SKM-1 treated with dmso at 0.1 percent for 144 hours (cell line): ENCODE data around the gene ACOX1.

Experiments used
- DNase-seq: peaks from one replicate; lab custom pipeline; 2025; ENCODE audit not compliant: unreplicated experiment; lab: John Stamatoyannopoulos, UW

Gene ACOX1

GRCh38 chr17:75893305-75894048, 85.5 kb downstream of the ACOX1 start:
- no peak for DNase-seq

DNA sequence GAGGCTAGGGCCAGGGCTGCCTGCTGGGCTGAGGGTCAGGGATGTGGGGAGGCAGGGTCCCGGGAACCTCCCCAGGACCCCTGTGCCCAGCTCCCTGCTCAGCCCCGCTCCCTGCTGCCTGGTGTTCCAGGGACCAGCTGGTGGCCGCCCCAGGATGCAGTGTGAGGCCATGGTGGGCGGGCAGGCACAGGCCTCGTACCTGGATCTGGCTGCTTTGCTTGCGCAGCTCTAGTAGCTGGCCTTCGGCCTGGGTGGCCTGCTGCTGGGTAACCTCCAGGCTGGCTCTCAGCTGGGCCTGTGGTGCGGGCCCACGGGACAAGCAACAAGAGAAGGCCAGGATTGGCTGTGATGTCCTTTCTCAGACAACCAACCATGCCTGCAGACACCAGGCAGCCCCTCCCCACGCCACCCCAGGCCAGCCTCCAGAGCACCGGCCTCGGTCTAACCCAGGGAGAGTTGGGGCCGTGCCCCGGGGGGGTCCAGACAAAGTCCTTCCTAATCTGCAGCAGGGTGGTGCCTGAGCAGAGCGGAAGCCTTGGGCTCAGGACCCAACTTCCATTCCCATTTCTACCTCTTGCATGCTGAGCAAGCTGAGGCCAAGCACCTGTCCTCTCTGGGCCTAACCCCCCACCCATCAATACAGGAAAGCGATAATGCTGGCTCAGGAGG, 86.3 kb downstream of the ACOX1 start:
- no peak for DNase-seq

GRCh38 chr17:75891605-75892555, 87.1 kb downstream of the ACOX1 start:
- DNase-seq, result no peak
